Mesodermal cell (in vitro differentiated cells): ENCODE data around the gene SMAD6.
"Not testable (repeated sequence)": the region's sequence is repeated elsewhere in the genome, so short reads cannot be mapped to it uniquely, and the experiment has no call there.

Experiments used
- H3K27ac ChIP-seq: 2 replicates; pipeline ENCODE4 v1.7.0; 2013; ENCODE audit warnings: mild to moderate bottlenecking, low read depth, low read length, moderate library complexity; ENCODE audit not compliant: severe bottlenecking
- H3K36me3 ChIP-seq: 2 replicates; pipeline ENCODE4 v1.7.1; 2013; ENCODE audit warnings: mild to moderate bottlenecking, low read length, moderate library complexity; ENCODE audit not compliant: control insufficient read depth, insufficient read depth
- H3K4me1 ChIP-seq: one replicate; pipeline ENCODE4 v1.7.1; 2013; ENCODE audit warnings: mild to moderate bottlenecking, low read length; ENCODE audit not compliant: insufficient read depth, control insufficient read depth, poor library complexity, severe bottlenecking
- H3K4me3 ChIP-seq: 2 replicates; pipeline ENCODE4 v1.7.0; 2013; ENCODE audit warnings: low read length, control low read depth, mild to moderate bottlenecking; ENCODE audit not compliant: insufficient read depth, poor library complexity, severe bottlenecking; ENCODE audit errors: extremely low read depth
- H3K9me3 ChIP-seq: 2 replicates; pipeline ENCODE4 v1.7.1; 2013; ENCODE audit warnings: mild to moderate bottlenecking, low read length, moderate library complexity; ENCODE audit not compliant: control insufficient read depth
- WGBS, 2 experiments: methylation state at CpG; one replicate each; pipeline ENCODE4 v1.1.5; 2013; ENCODE audit warnings: missing lambda C conversion rate in 2 of 2; ENCODE audit not compliant: insufficient coverage in 2 of 2; 5-methylcytosine and 5-hydroxymethylcytosine counted together

Gene SMAD6

GRCh38 chr15:66827698-66828055 is 125.6 kb downstream of the SMAD6 start:
- Histone ChIP-seq H3K36me3 (no peaks in the 10 kb centered on the region), H3K9me3 (no peaks in the 10 kb centered on the region), H3K27ac (no peak overlapping the region), H3K4me3 (no peak overlapping the region), H3K4me1 (peaks cover 8% of the 10 kb centered on the region)
- WGBS, 2 experiments = 87 to 93% methylated on average over 6 of the region's 6 CpGs

- not testable (repeated sequence) for H3K4me1 ChIP-seq, H3K4me3 ChIP-seq, H3K36me3 ChIP-seq, H3K9me3 ChIP-seq
- WGBS, 2 experiments = 96 to 98% methylated on average over 6 to 7 of the region's 11 CpGs
- peak overlapping the region; percentile 57 for H3K27ac ChIP-seq
Observed at GRCh38 chr15:66828817-66829541, 126.9 kb downstream of the SMAD6 start.

GRCh38 chr15:66829551-66830121 is 127.6 kb downstream of the SMAD6 start:
- no peaks in the 10 kb centered on the region for H3K36me3 ChIP-seq
- H3K4me3 ChIP-seq = no peak overlapping the region
- no peaks in the 10 kb centered on the region for H3K9me3 ChIP-seq
- H3K4me1 ChIP-seq = peaks cover 13% of the 10 kb centered on the region
- peak overlapping the region; percentile 77 for H3K27ac ChIP-seq
- WGBS, 2 experiments = 96 to 100% methylated on average over 2 to 3 of the region's 4 CpGs

GRCh38 chr15:66830358-66830757 is 128.3 kb downstream of the SMAD6 start:
- Histone ChIP-seq H3K4me3 (no peak overlapping the region), H3K27ac (peak overlapping the region; percentile 77), H3K9me3 (no peaks in the 10 kb centered on the region), H3K36me3 (no peaks in the 10 kb centered on the region), H3K4me1 (peaks cover 20% of the 10 kb centered on the region)
- 59 to 90% methylated on average over 2 to 4 of the region's 6 CpGs for WGBS, 2 experiments

- Histone ChIP-seq H3K4me1 (peaks cover 20% of the 10 kb centered on the region), H3K4me3 (no peak overlapping the region), H3K27ac (peak overlapping the region; percentile 77), H3K36me3 (no peaks in the 10 kb centered on the region), H3K9me3 (no peaks in the 10 kb centered on the region)
- WGBS, 2 experiments = 70 to 92% methylated on average over 1 to 3 of the region's 3 CpGs
Observed at GRCh38 chr15:66830823-66831222, 128.8 kb downstream of the SMAD6 start.

DNA sequence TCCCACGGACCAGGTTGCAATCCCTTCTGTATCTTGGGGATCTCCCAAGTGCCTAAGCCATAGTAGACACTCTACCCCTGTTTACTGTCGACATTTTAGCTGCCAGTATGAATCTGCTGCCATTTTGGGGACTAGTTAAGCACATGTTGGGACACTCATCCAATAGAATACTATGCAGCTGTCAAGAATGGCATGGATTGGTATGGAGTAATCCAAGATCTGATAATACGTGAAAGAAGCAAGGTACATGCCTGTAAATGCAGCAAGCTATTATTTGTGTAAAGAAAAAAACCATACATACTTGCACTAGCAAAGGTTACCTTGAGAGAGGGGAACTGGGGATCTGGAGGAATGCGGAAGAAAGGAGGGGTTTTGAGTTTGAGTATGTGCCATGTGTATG is 129.3 kb downstream of the SMAD6 start:
- Histone ChIP-seq H3K36me3 (no peaks in the 10 kb centered on the region), H3K27ac (no peak overlapping the region), H3K4me1 (peaks cover 20% of the 10 kb centered on the region), H3K9me3 (no peaks in the 10 kb centered on the region), H3K4me3 (no peak overlapping the region)
- WGBS, 2 experiments = 88 to 94% methylated on average over 2 to 3 of the region's 4 CpGs

DNA sequence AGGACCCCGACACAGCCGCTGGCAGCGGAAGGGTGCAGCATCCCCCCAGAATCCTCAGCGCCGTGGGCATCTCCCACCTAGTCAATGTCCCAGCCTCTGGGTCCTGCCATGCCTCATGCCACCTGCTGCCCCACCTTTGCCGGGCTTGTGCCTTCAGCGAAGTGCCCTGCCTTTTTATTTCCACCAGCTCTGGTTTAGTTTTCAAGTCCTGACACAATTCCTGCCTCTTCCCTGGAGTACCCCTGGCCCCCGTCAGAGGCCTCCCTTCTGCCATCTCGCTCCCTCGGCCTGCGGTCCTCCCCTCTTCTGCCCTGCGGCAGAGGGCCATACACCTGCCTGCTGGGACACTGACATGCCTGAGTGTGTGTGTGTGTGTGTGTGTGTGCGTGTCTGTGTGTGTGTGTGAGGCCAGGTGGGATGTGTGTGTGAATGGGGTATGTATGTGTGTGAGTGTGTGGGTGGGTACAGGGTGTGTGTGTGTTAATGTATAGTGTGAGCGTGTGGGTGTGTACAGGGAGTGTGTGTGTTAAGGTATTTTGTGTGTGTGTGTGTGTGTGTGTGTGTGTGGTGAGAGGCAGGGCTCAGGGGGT is 129.9 kb downstream of the SMAD6 start:
- Histone ChIP-seq H3K36me3 (no peaks in the 10 kb centered on the region), H3K4me3 (no peak overlapping the region), H3K27ac (no peak overlapping the region), H3K4me1 (peaks cover 24% of the 10 kb centered on the region), H3K9me3 (no peaks in the 10 kb centered on the region)
- WGBS, 2 experiments = 96 to 98% methylated on average over 8 to 9 of the region's 14 CpGs
